Activated gamma-delta T cell treated with anti-CD3 and anti-CD28 coated beads, Interleukin-2, amount 50 U/mL, for 16 hours (primary cell): ENCODE results near the gene KCNQ5.

Experiments used
- DNase-seq: peaks from one replicate; pipeline ENCODE4 v3.0.0-alpha.2; 2020; ENCODE audit warnings: low read depth

Gene KCNQ5

GRCh38 chr6:72798196-72798595, 176.3 kb downstream of the KCNQ5 start:
- DNase-seq = no peak

GRCh38 chr6:72809746-72810379, 188.0 kb downstream of the KCNQ5 start:
- no peak for DNase-seq

- DNase-seq = no peak
Measured at GRCh38 chr6:72810571-72811280, 188.9 kb downstream of the KCNQ5 start.

- no peak for DNase-seq
Measured at GRCh38 chr6:72811971-72812421, 190.1 kb downstream of the KCNQ5 start.

GRCh38 chr6:72813807-72814596, 192.1 kb downstream of the KCNQ5 start:
- DNase-seq = no peak

- no peak for DNase-seq
Measured at GRCh38 chr6:72816022-72816421, 194.2 kb downstream of the KCNQ5 start.

GRCh38 chr6:72817208-72817607, 195.3 kb downstream of the KCNQ5 start:
- no peak for DNase-seq

- DNase-seq = no peak
Measured at GRCh38 chr6:72819609-72820008, 197.7 kb downstream of the KCNQ5 start.

GRCh38 chr6:72820153-72820552, 198.3 kb downstream of the KCNQ5 start:
- DNase-seq = no peak

- no peak for DNase-seq
Measured at GRCh38 chr6:72820906-72821305, 199.0 kb downstream of the KCNQ5 start.

- DNase-seq = no peak
Measured at GRCh38 chr6:72822023-72822422, 200.2 kb downstream of the KCNQ5 start.

GRCh38 chr6:72822691-72823090, 200.8 kb downstream of the KCNQ5 start:
- no peak for DNase-seq

GRCh38 chr6:72824833-72825232, 203.0 kb downstream of the KCNQ5 start:
- no peak for DNase-seq

GRCh38 chr6:72825315-72825911, 203.5 kb downstream of the KCNQ5 start:
- no peak for DNase-seq

GRCh38 chr6:72826037-72826436, 204.2 kb downstream of the KCNQ5 start:
- DNase-seq = no peak

- no peak for DNase-seq
Measured at GRCh38 chr6:72826744-72827438, 205.0 kb downstream of the KCNQ5 start.

- no peak for DNase-seq
Measured at GRCh38 chr6:72828904-72829303, 207.0 kb downstream of the KCNQ5 start.

- DNase-seq = no peak
Measured at GRCh38 chr6:72832271-72832670, 210.4 kb downstream of the KCNQ5 start.

GRCh38 chr6:72835749-72836148, 213.9 kb downstream of the KCNQ5 start:
- no peak for DNase-seq

GRCh38 chr6:72836971-72837370, 215.1 kb downstream of the KCNQ5 start:
- DNase-seq = no peak

- no peak for DNase-seq
Measured at GRCh38 chr6:72841195-72841594, 219.3 kb downstream of the KCNQ5 start.

- DNase-seq = no peak
Measured at GRCh38 chr6:72842140-72842539, 220.3 kb downstream of the KCNQ5 start.
